HG02840 (cell line): ENCODE results near the gene ZNF771.

Experiments used
- ATAC-seq: cut with Tn5 transposase; IDR thresholded peaks from one replicate; pipeline ENCODE4 v1.9.1; 2021; ENCODE audit warnings: mild to moderate bottlenecking, moderate library complexity, moderate number of reproducible peaks; ENCODE audit not compliant: unreplicated experiment, low FRiP score

ZNF771 gene

GRCh38 chr16:30407102-30407803 is at the start of gene ZNF771:
Gene ZNF771, plus strand, starts transcription at chr16:30407606. Its CDS starts 448 bp downstream, at chr16:30408054.
- ATAC-seq, result peak; percentile 65

GRCh38 chr16:30357715-30358576 is 49.5 kb upstream of the ZNF771 start:
- ATAC-seq, result no peak

DNA sequence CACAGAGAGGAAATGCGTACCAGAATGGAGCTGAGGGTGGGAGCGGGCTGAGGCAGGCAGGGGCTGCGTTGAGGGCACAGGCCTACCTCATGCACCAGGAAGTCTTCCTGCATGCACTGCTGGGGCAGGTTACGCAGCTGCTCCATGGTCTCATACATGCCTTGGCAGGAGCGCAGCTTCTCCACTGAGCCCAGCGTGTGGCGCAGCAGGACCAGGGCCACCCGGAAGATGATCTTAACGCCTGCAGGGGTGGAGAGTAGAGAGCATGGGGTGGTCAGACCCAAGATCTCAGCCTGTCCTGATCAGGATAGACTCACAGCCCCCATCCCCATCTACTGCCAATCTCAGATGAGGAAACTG is 48.8 kb upstream of the ZNF771 start:
- no peak for ATAC-seq

- no peak for ATAC-seq
These were observed 48.2 kb upstream of the ZNF771 start for GRCh38 chr16:30358990-30359870.

DNA sequence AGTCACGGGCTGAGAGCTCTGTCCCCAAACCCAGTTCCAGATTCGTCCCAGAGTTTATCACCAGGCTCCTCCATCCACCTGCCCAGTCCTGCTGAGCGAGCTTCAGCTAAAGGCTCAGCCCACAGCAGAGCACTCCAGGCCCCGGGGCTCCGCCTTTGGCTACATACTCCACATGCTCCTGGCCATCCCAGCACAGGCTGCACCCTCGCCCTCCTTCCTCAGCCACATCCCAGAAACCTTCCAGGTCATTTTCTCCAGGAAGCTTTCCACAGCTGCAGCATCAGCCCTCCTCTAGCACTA is 47.6 kb upstream of the ZNF771 start:
- no peak for ATAC-seq

GRCh38 chr16:30361180-30361579 is 46.2 kb upstream of the ZNF771 start:
- ATAC-seq, result no peak

DNA sequence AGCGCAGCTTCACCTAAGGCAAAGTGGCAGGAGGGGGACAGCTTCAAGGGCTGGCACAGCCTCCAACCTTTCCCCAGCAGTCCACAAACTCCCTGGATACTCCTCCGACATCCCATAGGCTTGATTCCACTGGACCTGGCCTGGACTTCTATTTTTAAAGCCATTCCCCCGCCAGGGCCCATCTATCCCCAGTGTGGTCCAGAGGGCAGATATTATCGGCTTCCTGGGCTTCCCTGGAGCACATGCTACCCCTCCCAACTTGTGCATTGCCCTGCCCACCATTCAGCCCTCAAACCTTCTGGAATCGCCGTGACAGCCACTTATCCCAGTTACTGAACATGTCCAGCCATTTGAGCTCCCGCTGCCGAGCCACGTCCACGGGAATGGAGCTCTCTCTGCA is 42.2 kb upstream of the ZNF771 start:
- ATAC-seq, result no peak

GRCh38 chr16:30366511-30366910 is 40.9 kb upstream of the ZNF771 start:
- no peak for ATAC-seq

- ATAC-seq, result no peak
These were observed 39.9 kb upstream of the ZNF771 start for GRCh38 chr16:30367349-30368009.

DNA sequence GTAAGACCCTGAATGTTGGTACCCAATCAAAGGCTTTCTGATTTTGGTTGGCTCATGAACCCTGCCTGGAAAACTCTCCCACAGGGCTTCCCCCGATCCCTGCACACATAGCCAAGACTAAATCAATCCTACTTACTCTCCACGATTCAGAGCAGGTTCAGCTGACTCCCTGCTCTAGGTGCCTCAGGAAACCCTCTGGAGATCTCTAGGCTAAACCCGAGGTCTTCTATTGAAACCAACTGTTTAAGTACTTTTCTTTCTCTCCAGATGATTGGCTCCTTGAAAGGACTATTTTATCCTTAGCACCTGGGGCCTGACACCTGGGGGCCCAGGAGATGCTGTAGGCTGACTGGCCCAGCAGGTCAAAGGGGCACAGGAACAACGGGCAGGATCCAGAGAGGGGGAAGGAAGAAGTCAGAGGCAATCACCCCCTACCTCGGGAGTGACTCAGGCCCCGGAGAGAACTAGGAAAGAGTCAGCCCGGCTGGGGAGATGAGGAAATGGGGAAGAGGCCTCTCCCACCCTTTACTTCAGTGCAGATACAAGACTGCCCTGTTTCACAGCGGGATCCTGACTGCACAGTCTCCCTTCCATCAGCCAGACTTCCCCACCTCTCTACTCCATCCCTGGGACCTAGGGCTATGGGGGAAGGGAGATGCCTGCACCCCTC is 39.1 kb upstream of the ZNF771 start:
- ATAC-seq, result no peak

GRCh38 chr16:30368792-30369090 is 38.7 kb upstream of the ZNF771 start:
- no peak for ATAC-seq

- no peak for ATAC-seq
These were observed 38.1 kb upstream of the ZNF771 start for GRCh38 chr16:30369091-30369937.

DNA sequence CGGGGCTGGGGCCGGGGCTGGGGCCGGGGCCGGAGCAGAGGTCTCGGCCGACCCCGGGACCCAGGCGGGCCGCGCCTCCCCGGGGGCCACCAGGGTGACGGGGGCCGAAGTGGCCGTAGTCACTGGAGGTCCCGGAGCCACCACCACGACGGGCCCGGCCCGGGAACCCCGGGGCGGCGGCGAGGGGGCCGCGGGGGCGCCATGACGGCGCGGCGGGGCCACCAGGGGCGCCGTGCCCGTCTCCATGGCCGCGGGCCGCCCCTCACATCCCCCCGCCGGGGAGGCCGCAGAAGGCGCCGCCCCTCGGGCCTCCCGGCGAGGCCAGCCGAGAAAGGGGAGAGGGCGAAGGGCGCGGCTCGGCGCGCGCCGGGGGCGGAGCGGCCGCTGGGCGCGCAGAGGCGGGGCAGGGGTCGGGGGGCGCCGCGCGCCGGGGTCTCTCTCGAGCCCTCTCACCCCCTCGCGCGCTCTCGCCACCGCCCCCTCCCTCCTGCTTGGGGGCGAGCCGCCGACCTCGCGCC is 37.4 kb upstream of the ZNF771 start:
- peak; percentile 9 for ATAC-seq

- peak; percentile 73 for ATAC-seq
These were observed 36.8 kb upstream of the ZNF771 start, which contains the start of gene TBC1D10B for GRCh38 chr16:30370456-30371247. Gene TBC1D10B, minus strand, starts transcription at chr16:30370494. Its CDS starts 311 bp downstream, at chr16:30370183.

DNA sequence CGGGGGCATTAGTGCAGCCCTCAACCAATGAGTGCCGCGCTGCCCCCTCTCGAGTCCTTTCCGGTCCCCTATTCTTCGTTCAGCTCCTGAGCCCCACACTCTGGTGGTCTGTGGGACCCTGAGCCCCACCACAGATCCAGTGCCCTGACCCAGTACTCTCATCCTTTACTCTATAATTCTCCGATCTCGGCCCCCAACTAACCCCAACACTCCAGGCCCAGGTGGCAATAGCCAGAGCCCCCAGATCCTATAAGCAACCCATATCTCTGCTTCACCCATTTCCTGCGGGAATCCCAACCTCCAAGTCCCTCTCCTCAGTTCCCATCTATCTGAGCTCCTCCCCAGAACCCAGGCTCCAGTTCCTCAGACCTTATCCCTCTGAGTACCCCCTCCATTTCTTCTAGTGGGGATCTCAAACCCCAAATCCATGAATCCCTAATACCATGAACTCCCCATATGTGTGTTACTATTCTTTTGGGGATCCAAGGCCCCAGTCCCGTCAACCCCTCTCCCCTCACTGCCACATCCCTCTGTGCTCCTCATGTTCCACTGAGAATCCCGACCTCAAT is 36.1 kb upstream of the ZNF771 start:
- ATAC-seq, result no peak

DNA sequence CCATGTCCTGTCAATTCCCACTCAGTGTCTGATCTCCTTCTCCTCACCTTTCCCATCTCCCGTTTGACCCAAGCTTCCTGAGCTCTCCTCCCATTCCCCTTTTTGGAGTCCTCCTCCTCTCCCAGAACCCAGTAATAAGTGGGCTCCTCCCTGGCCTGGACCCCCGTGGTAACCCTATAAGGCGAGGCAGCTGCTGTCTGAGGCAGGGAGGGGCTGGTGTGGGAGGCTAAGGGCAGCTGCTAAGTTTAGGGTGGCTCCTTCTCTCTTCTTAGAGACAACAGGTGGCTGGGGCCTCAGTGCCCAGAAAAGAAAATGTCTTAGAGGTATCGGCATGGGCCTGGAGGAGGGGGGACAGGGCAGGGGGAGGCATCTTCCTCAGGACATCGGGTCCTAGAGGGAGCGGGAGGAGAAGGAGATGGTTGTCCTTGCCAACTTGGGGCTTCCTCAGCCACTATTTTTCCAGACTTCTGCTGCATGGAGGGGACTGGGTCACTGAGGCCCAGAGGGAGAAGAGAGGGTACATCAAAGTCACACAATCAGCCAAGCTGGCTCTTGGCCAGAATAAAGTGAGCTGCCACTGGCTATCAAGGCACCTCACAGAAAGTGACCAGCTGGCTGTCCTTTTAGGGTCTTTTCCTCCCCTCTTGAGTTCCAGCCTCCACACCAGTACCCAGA is 35.2 kb upstream of the ZNF771 start:
- ATAC-seq, result no peak

DNA sequence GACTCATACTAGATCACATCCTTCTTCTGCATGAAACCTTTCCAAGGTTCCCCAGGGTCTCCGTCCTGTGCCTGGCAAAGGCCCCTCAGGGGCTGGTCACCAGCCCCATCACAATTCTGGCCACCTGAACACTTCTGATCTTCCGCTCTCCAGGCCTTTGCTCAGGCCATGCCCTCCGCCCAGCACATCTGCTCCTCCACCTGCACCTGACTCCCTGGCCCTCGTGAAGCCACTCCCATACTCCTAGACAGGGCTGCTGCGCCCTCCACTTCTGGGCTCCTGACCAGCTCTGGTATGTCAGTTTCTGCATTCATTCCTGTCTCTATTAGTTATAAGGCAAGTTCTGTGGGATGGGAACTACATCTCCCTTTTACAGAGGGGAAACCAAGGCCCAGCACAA is 34.7 kb upstream of the ZNF771 start:
- ATAC-seq, result no peak
